ENCODE results near the gene FCMR.

Gene FCMR

GRCh38 chr1:206916000-206916709 is 5.6 kb downstream of the FCMR start:
- Histone ChIP-seq H3K27me3 (replicated peaks) (peaks cover 11% of the 10 kb centered on the region), H3K27ac (no peak overlapping the region), H3K4me3 (ENCODE audit: low read depth, low read length) (no peak overlapping the region), H3K36me3 (replicated peaks) (no peaks in the 10 kb centered on the region)
- no peak for DNase-seq
- in situ Hi-C loops (cut with HindIII; ENCODE audit: low pct_ligation_motif_present, low sequenced_read_pairs): no loop called here
- TF ChIP-seq, protein P1, sequence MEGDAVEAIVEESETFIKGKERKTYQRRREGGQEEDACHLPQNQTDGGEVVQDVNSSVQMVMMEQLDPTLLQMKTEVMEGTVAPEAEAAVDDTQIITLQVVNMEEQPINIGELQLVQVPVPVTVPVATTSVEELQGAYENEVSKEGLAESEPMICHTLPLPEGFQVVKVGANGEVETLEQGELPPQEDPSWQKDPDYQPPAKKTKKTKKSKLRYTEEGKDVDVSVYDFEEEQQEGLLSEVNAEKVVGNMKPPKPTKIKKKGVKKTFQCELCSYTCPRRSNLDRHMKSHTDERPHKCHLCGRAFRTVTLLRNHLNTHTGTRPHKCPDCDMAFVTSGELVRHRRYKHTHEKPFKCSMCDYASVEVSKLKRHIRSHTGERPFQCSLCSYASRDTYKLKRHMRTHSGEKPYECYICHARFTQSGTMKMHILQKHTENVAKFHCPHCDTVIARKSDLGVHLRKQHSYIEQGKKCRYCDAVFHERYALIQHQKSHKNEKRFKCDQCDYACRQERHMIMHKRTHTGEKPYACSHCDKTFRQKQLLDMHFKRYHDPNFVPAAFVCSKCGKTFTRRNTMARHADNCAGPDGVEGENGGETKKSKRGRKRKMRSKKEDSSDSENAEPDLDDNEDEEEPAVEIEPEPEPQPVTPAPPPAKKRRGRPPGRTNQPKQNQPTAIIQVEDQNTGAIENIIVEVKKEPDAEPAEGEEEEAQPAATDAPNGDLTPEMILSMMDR (IDR thresholded peaks at IDR 0.05; ENCODE audit: low read depth, low read length, missing control alignments): no peak

DNA sequence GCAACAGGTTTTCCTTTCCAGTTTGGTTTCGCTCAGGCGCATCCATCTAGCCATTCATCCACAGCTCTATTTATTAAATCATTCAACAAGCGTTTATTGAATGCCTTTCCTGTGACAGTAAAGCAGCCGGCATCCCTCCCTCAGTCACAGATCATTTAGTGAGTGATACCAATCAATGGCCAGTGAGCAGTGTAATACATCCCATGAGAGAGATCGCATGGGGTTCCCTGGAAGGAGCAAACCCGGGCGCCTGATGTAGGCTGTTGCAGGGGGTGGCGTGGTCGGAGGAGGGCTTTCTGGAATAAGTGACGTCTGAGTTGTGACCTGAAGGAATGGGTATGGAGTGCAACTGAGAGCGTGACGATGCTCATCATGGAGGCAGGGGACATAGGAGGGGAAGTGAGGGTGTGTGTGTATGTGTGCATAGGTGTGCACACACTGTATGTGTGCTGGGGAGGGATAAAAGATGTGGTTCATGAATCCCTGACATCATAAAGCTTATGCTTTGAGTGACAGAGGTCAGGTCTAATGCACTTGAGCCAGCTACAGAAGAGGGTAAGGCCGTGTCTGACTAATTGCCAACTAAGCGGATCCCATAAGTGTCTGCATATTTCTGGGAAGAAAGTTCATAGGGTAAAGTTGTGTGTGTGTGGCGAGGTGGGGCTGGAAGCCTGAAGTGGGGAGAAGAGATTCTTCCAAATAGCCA is 6.6 kb downstream of the FCMR start:
- in situ Hi-C loops (cut with HindIII; ENCODE audit: low pct_ligation_motif_present, low sequenced_read_pairs): no loop called here

DNA sequence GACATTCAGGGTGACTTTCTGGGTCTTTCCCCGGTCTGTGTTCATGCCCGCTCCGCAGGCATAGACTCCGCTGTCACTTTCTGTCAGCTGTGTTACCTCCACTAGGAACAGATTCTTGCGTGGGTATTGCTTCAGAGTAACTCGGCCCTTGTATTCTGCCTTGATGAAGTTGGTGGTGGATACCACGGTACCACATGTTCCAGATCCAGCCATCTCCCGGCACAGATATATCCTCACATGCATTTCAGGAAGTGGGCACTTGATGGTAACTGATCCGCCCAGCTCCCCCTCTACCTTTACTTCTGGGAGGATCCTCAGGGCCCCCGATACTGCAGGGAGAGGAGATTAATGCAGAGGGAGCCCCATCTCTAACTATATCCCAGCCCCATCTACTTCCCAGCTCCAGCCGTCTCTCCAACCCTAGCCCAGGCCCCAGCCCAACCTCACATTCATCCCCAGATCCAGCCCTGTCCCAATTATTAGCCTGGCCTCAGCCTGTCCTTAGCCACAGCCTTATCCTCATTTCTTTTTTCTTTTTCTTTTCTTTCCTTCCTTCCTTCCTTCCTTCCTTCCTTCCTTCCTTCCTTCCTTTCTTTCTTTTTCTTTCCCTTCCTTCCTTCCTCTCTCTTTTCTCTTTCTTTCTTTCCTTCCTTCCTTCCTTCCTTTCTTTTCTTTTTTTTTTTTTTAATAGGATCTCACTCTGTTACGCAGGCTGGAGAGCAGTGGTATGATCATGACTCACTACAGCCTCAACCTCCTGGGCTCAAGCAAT is 7.8 kb downstream of the FCMR start:
- no peak for DNase-seq
- H3K27ac ChIP-seq: no peak overlapping the region
- TF ChIP-seq, protein P1 (IDR thresholded peaks at IDR 0.05; ENCODE audit: low read depth, low read length, missing control alignments): no peak
- no peak overlapping the region for H3K4me3 ChIP-seq (ENCODE audit: low read depth, low read length)
- in situ Hi-C loops (cut with HindIII; ENCODE audit: low pct_ligation_motif_present, low sequenced_read_pairs): no loop called here
- H3K27me3 ChIP-seq (replicated peaks): peaks cover 25% of the 10 kb centered on the region
- H3K36me3 ChIP-seq (replicated peaks): no peaks in the 10 kb centered on the region

More for the DNA sequence above, 6.6 kb downstream of the FCMR start:
- H3K27me3 ChIP-seq (replicated peaks): peaks cover 13% of the 10 kb centered on the region
- H3K36me3 ChIP-seq (replicated peaks): no peaks in the 10 kb centered on the region
- TF ChIP-seq, protein P1 (IDR thresholded peaks at IDR 0.05; ENCODE audit: low read depth, low read length, missing control alignments): no peak
- no peak for DNase-seq
- H3K27ac ChIP-seq: no peak overlapping the region
- no peak overlapping the region for H3K4me3 ChIP-seq (ENCODE audit: low read depth, low read length)

DNA sequence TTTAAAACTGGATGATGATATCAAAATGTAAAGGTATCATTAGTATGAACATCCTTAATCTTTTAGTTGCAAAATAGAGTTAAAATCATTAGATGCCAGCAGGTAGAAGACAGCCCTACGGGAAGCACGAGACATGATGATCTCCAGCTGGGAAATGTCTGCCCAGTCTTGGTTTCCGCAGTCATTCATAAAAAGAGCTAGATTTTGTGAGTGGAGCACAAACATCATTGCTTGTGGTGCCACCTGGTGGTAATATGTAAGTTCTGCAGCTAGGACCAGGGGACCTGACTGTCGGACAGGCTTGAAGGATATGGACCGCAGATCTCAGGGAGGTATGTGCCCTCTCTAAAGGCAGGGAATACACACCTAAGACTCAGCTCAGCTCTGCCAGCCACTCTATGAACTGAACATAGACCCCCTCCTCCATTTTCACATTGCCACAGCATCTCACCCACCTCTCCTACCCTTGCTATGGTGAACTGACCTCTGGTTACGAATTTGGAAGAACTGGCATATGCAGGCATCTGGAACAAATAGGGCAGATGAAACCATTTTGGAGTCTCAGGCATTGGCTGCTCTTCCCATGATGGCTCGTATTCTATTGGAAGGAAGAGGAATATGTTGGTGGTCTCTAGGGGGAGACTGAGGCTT is 9.2 kb downstream of the FCMR start:
- TF ChIP-seq, protein P1 (IDR thresholded peaks at IDR 0.05; ENCODE audit: low read depth, low read length, missing control alignments): peak; percentile 83
- Histone ChIP-seq H3K27ac (no peak overlapping the region), H3K36me3 (replicated peaks) (no peaks in the 10 kb centered on the region), H3K4me3 (ENCODE audit: low read depth, low read length) (no peak overlapping the region), H3K27me3 (replicated peaks) (peaks cover 27% of the 10 kb centered on the region)
- in situ Hi-C loops (cut with HindIII; ENCODE audit: low pct_ligation_motif_present, low sequenced_read_pairs): no loop called here
- DNase-seq: peak; percentile 79

GRCh38 chr1:206911064-206911663 is 10.6 kb downstream of the FCMR start:
- H3K27ac ChIP-seq: no peak overlapping the region
- H3K36me3 ChIP-seq (replicated peaks): no peaks in the 10 kb centered on the region
- no peak overlapping the region for H3K4me3 ChIP-seq (ENCODE audit: low read depth, low read length)
- peaks cover 27% of the 10 kb centered on the region for H3K27me3 ChIP-seq (replicated peaks)
- in situ Hi-C loops (cut with HindIII; ENCODE audit: low pct_ligation_motif_present, low sequenced_read_pairs): no loop called here
- peak; percentile 60 for DNase-seq
- TF ChIP-seq, protein P1 (IDR thresholded peaks at IDR 0.05; ENCODE audit: low read depth, low read length, missing control alignments): peak; percentile 77

Data from brain microvascular endothelial cell (primary cell).